PC-3 (cell line): ENCODE measurements around the gene PRM1.

ENCODE experiments used
- CTCF ChIP-seq: fragments of 300-600 bp; sonication (generic); conservative IDR thresholded peaks from 2 replicates; pipeline ENCODE4 v1.5.1; 2017; ENCODE audit warnings: antibody characterized with exemption, low read depth, mild to moderate bottlenecking, low read length
- EZH2 ChIP-seq: fragments of 300-600 bp; sonication (generic); IDR thresholded peaks from one replicate; pipeline ENCODE4 v1.6.1; 2017; ENCODE audit warnings: antibody characterized with exemption, mild to moderate bottlenecking, low read length; ENCODE audit not compliant: unreplicated experiment
- EZH2phosphoT487 ChIP-seq: fragments of 300-600 bp; sonication (generic); IDR thresholded peaks from 2 replicates; pipeline ENCODE4 v1.6.1; 2018; ENCODE audit warnings: mild to moderate bottlenecking, antibody characterized with exemption, low read length, borderline replicate concordance

- no peak for TF ChIP-seq EZH2
- no peak for TF ChIP-seq CTCF
- no peak for TF ChIP-seq EZH2phosphoT487
Measured at GRCh38 chr16:11245988-11246387, 35.1 kb downstream of the PRM1 start.
